Large intestine (tissue), 3 donors: ENCODE results near the gene C15orf40. TPM values are rescaled to one million over a fixed set of nuclear protein-coding genes. Genes with fewer than 3 reads are reported as not detected.

Source experiments
- DNase-seq, 2 donors: peaks; one replicate each; pipeline versions ENCODE4 v3.0.0 to v3.0.0-alpha.2; 2013
- H3K27ac ChIP-seq: one replicate; pipeline ENCODE4 v1.5.1; 2013; ENCODE audit warnings: low read length
- H3K27me3 ChIP-seq: 2 replicates; pipeline ENCODE4 v1.6.1; 2013; ENCODE audit warnings: low read length; ENCODE audit not compliant: control insufficient read depth, insufficient read depth
- H3K36me3 ChIP-seq: 2 replicates; pipeline ENCODE4 v1.6.1; 2013; ENCODE audit warnings: low read length; ENCODE audit not compliant: control insufficient read depth, insufficient read depth
- H3K4me1 ChIP-seq: one replicate; pipeline ENCODE4 v1.6.1; 2013; ENCODE audit warnings: low read length; ENCODE audit not compliant: control insufficient read depth, insufficient read depth
- H3K4me3 ChIP-seq: one replicate; pipeline ENCODE4 v1.5.1; 2013; ENCODE audit warnings: low read length
- H3K9me3 ChIP-seq: one replicate; pipeline ENCODE4 v1.6.1; 2013; ENCODE audit warnings: mild to moderate bottlenecking, low read depth, low read length, moderate library complexity; ENCODE audit not compliant: control insufficient read depth
- WGBS: methylation state at CpG from one replicate; pipeline ENCODE4 v1.1.5; 2013; ENCODE audit warnings: low lambda C conversion rate; ENCODE audit not compliant: insufficient coverage; 5-methylcytosine and 5-hydroxymethylcytosine counted together
- polyA plus RNA-seq: library from polyadenylated mRNA; unstranded; fragments of 120-200 nt; gene quantifications from one replicate; pipeline ENCODE4 v1.2.1, GENCODE V29; 2013

Gene C15orf40
- polyA plus RNA-seq, 1 donor, result 29.1 TPM

DNA sequence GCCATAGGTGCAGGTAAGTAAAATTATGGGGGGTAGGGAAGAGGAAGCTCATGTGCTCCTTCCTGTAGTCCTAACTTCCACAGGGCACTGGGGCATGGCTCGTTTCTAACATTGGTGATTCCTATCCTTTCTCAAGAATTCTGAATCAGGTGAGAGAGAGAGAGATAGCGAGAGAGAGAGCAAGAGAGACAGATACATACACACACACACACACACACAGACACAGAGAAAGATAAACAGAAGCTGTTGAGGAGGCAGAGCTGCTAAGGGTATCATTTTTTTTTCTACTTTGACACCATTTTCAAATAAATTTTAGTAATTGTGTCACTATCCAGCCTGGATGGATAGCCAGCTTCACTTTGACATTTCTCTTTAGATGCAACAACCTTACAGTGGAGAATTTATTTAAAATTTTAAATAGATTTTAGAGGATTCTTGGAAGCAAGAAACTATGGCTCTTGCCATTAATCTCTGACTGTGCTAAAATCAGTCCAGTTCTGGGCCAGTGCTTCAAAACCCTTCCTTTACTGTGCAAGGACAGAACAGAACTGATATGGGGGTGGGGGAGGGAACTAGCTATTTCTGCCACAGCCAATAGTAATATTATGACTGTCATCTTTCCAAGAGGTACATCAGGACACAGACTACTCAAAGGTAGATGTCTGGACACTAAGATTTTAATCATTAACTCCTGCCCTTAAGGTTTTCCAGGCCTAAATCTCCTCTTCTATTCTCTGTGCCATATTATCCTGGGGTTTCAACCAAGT is 40.0 kb downstream of the C15orf40 start:
- no peak overlapping the region for H3K27ac ChIP-seq

DNA sequence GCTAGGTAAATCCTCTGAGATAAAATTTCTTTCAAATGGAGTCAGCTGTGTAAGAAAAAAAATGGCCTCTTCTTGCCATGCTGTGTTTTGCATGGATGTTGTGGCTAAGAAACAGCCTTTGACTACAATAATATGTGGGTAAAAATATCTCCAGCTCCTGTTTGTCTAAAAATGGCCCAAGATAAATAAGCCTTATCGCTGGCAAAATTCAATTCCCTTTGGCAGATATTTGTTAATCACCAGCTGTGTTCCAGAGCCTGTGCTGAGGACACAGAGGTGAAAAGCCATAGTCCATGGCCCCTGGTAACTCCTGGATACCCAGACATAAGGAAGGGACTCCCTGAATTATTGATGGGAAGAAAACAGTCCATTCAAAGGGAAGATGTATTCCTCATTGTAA is 40.7 kb downstream of the C15orf40 start:
- H3K27me3 ChIP-seq, result no peaks in the 10 kb centered on the region
- DNase-seq, result no peak
- H3K4me3 ChIP-seq, result no peak overlapping the region
- no peaks in the 10 kb centered on the region for H3K36me3 ChIP-seq
- H3K9me3 ChIP-seq, result no peaks in the 10 kb centered on the region
- H3K4me1 ChIP-seq, result no peaks in the 10 kb centered on the region
- no peak overlapping the region for H3K27ac ChIP-seq
- WGBS, result no CpG with 5 or more reads among the region's 1 CpG

More for the DNA sequence above, 40.0 kb downstream of the C15orf40 start:
- no peaks in the 10 kb centered on the region for H3K9me3 ChIP-seq
- H3K36me3 ChIP-seq, result no peaks in the 10 kb centered on the region
- H3K27me3 ChIP-seq, result no peaks in the 10 kb centered on the region
- WGBS, result no CpG with 5 or more reads among the region's 2 CpGs
- H3K4me1 ChIP-seq, result no peaks in the 10 kb centered on the region
- H3K4me3 ChIP-seq, result no peak overlapping the region
- no peak for DNase-seq

DNA sequence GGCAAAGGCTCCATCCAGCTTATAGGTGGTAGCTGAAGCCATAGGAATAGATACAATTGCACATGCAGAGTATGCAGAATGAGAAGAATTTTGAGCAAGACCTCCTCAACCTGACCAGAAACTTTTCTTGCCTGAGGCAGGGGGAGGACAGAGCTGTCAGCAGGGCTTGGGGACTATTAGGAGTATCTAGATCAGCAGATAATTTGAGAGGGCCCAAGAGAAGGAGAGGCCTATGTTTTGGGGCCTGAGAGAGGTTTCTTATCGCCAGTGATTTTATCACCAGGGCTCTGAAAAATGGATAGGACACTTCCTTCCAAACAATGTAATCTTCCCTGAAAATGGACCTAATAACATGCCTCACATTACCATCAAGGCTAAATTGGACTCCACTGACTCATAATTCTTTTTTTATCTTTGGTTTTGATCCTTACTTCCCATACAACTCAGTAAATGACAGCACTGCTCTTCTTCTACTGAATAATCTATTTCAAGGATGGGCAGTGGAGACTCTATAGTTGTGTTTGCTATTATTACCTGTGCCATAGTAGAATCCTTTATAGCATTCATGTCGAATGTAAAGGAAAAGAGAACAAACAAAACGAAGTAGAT is 41.3 kb downstream of the C15orf40 start:
- 0% methylated on average over 2 of the region's 3 CpGs for WGBS
- H3K4me1 ChIP-seq, result no peaks in the 10 kb centered on the region
- no peak overlapping the region for H3K27ac ChIP-seq
- H3K4me3 ChIP-seq, result no peak overlapping the region
- no peaks in the 10 kb centered on the region for H3K9me3 ChIP-seq
- H3K36me3 ChIP-seq, result no peaks in the 10 kb centered on the region
- no peaks in the 10 kb centered on the region for H3K27me3 ChIP-seq
- DNase-seq, result no peak

DNA sequence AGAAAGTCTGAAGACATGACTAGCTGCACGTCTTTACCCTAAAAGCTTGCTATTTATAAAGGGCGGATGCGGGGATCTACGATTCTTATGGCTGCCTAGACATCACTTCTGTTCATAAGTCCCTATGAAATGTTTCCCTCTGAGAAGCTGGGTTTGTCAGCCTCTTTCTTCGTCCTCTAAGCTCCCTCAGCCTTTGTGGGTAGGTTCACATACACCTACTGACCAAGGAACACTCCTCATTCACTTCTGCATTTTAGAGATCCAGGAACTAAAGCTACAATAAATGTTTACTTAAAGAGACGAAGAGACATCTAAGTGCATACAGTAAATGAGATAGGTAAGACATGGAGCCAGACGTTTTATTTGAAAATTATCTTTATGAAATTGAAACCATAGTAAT is 42.1 kb downstream of the C15orf40 start:
- Histone ChIP-seq H3K9me3 (no peaks in the 10 kb centered on the region), H3K4me1 (no peaks in the 10 kb centered on the region), H3K27me3 (no peaks in the 10 kb centered on the region), H3K27ac (no peak overlapping the region), H3K36me3 (no peaks in the 10 kb centered on the region), H3K4me3 (no peak overlapping the region)
- WGBS, result 71% methylated on average over 1 of the region's 7 CpGs
- DNase-seq, result no peak

DNA sequence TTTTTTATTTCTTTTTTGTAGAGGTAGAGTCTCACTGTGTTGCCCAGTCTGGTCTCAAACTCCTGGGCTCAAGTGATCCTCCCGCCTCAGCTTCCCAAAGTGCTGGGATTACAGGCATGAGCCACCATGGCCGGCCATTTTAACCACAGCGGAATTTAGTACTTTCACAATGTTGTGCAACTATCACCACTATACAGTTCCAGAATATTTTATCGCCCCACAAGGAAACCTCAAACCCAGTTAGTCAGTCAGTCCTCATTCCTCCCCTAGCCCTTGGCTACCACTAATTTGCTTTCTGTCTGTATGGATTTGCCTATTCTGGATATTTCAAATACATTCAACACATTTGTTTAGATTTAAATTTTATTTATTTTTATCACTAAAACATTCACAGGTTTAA is 43.4 kb downstream of the C15orf40 start:
- no peaks in the 10 kb centered on the region for H3K27me3 ChIP-seq
- H3K4me1 ChIP-seq, result no peaks in the 10 kb centered on the region
- DNase-seq, result no peak
- no peaks in the 10 kb centered on the region for H3K9me3 ChIP-seq
- 88% methylated on average over 1 of the region's 4 CpGs for WGBS
- no peak overlapping the region for H3K27ac ChIP-seq
- H3K36me3 ChIP-seq, result no peaks in the 10 kb centered on the region
- no peak overlapping the region for H3K4me3 ChIP-seq

DNA sequence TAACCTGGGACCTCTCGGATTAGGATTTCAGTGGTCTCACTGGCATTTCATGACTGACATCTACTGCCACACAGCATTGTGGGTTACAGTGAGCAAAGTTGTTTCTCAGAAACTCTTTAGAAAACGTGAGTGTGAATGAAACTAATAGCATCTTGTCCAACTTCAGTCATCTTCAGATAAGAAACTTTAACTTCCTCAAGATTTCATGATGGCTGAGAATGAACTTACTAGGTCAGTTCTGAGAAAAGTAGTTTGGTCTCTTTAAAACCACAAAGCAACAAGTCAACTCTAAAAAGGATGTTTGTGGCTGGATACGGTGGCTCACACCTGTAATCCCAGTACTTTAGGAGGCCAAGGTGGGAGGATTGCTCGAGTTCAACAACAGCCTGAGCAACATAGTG is 44.8 kb downstream of the C15orf40 start:
- no CpG with 5 or more reads among the region's 4 CpGs for WGBS

DNA sequence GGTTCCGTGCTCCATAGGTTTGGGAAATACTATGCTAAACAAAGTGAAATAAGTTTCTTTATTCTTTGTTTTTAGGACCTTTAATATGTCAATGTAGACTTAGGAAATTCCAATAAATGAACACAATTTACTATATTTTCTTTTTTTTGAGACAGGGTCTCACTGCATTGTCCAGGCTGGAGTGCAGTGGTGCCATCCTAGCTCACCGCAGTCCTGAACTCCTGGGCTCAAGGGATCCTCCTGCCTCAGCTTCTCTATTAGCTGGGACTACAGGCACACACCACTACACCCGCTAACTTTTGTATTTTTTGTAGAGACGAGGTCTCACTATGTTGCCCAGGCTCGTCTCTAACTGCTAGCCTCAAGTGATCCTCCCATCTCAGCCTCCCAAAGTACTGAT is 46.5 kb downstream of the C15orf40 start:
- WGBS, result 80% methylated on average over 2 of the region's 5 CpGs
- Histone ChIP-seq H3K27me3 (no peaks in the 10 kb centered on the region), H3K4me3 (no peak overlapping the region), H3K4me1 (no peaks in the 10 kb centered on the region), H3K9me3 (no peaks in the 10 kb centered on the region), H3K27ac (no peak overlapping the region), H3K36me3 (no peaks in the 10 kb centered on the region)
- DNase-seq, result no peak

More for the DNA sequence above, 44.8 kb downstream of the C15orf40 start:
- Histone ChIP-seq H3K9me3 (no peaks in the 10 kb centered on the region), H3K27ac (no peak overlapping the region), H3K36me3 (no peaks in the 10 kb centered on the region), H3K4me3 (no peak overlapping the region), H3K4me1 (no peaks in the 10 kb centered on the region), H3K27me3 (no peaks in the 10 kb centered on the region)
- no peak for DNase-seq

DNA sequence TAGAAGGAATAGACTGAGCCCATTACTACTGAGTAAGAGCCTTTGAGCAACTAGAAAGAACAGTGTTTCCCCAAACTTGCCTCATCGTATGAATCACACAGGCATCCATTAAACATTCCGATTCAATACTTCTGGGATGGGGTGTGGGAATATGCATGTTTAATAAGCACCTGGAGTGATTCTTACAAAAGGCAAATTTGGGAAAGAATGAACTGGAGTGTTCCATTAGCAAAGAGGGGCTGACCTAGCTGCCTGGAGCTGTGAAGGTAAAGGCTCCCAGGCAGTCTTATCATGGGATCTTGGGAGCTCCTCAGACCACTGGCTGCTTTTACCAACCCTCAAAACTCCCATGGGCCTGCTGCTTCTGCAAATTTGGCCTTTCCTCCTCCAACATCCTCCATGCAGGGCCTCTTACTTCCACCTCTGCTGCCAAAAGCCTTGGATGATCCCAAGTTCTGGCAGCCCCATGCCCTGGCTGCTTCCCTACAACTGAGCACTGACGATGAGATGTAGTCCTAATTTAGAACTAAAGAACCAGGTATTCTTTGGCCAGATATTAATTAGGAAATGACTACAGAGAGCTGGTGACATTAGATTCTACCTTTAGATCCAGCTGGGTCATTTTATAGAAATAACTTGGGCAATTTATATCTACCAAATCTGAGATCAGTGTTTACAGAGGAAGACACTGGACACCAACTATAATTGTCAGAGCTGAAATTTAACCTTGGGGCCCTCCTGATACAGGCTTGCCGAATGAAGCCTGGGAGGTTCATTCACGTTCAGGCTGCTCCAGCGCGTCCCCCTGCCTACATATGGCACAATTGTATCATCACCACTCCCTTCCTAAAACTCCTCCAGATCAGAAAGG is 47.7 kb downstream of the C15orf40 start:
- Histone ChIP-seq H3K27me3 (no peaks in the 10 kb centered on the region), H3K27ac (no peak overlapping the region), H3K4me1 (no peaks in the 10 kb centered on the region), H3K36me3 (no peaks in the 10 kb centered on the region), H3K4me3 (no peak overlapping the region), H3K9me3 (no peaks in the 10 kb centered on the region)
- DNase-seq, result no peak
- WGBS, result no CpG with 5 or more reads among the region's 7 CpGs

DNA sequence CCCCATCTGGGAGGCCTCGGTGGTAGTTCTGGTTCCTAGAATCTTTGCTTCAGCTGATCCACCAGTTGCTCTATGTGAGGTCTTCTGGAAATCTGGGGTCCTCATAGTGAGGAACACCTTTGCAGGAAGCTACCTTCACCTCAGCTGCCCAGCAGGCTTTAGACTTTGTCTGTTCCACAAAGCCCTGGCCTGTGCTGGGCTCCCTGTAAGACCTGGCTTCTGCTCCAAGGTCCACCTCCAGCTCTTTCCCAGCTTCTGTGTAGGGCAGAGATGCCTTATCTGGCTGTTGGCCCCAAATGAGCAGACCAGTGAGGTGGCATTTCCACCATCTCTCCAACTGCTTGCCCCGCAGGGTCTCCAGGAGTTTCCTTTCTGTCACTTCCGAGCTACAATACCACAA is 50.7 kb downstream of the C15orf40 start:
- Histone ChIP-seq H3K4me3 (no peak overlapping the region), H3K36me3 (no peaks in the 10 kb centered on the region), H3K9me3 (no peaks in the 10 kb centered on the region), H3K4me1 (no peaks in the 10 kb centered on the region), H3K27ac (no peak overlapping the region), H3K27me3 (no peaks in the 10 kb centered on the region)
- WGBS, result no CpG with 5 or more reads among the region's 3 CpGs
- no peak for DNase-seq

DNA sequence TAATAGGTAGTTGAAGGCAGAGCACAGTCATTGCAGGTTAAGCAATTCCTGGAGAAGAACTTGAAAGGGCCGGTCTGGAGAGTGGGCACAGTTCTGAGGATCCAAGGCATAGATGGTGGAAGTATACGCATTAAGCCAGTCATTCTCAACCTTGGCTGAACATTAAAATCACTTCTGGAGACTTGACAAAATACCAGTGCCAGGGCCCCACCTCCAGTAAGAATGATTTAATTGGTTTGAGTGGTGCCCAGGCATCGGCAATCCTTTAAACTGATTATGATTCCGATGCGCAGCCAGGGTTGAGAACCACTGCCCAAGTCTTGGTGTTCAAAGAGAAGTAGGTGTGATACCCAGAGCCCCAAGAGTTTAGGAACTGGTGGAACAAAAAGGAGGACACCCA is 52.0 kb downstream of the C15orf40 start:
- H3K4me1 ChIP-seq, result no peaks in the 10 kb centered on the region
- H3K9me3 ChIP-seq, result no peaks in the 10 kb centered on the region
- H3K27ac ChIP-seq, result no peak overlapping the region
- WGBS, result no CpG with 5 or more reads among the region's 5 CpGs
- no peaks in the 10 kb centered on the region for H3K27me3 ChIP-seq
- no peak overlapping the region for H3K4me3 ChIP-seq
- no peak for DNase-seq
- H3K36me3 ChIP-seq, result no peaks in the 10 kb centered on the region
